Activated T-cell treated with anti-CD3 and anti-CD28 coated beads, Interleukin-2, amount 50 U/mL, for 4 hours (primary cell): Measurements from ENCODE around the gene JPH3. TPM values are rescaled to one million over a fixed set of nuclear protein-coding genes. Genes with fewer than 3 reads are reported as not detected.

Source experiments
- ATAC-seq, 2 donors: fragments of 200-7000 bp; cut with Tn5 transposase; one replicate each; pipeline ENCODE4 v1.10.0; 2021
- DNase-seq: peaks from one replicate; pipeline ENCODE4 v3.0.0-alpha.2; 2020
- H3K27me3 Mint-ChIP-seq: one replicate; pipeline ENCODE4 v1.8.0; 2021; ENCODE audit warnings: low read depth, mixed read lengths
- H3K36me3 Mint-ChIP-seq: one replicate; pipeline ENCODE4 v1.8.0; 2022; ENCODE audit warnings: mixed read lengths; ENCODE audit not compliant: insufficient read depth
- H3K4me1 Mint-ChIP-seq: one replicate; pipeline ENCODE4 v1.8.0; 2021; ENCODE audit warnings: low read depth, mixed read lengths
- H3K4me3 Mint-ChIP-seq: one replicate; pipeline ENCODE4 v1.8.0; 2021; ENCODE audit warnings: mild to moderate bottlenecking, moderate library complexity, mixed read lengths
- H3K9me3 Mint-ChIP-seq: one replicate; pipeline ENCODE4 v1.8.0; 2021; ENCODE audit warnings: mixed read lengths
- total RNA-seq, 3 donors: library from RNA; stranded (reverse); gene quantifications; one replicate each; pipeline ENCODE4 v1.2.1, GENCODE V29; 2021

Gene JPH3
- total RNA-seq, 3 donors from 2014 or later, result not detected

GRCh38 chr16:87621550-87621829 lies 19.2 kb downstream of the JPH3 start:
- H3K4me3 Mint-ChIP-seq, result no peak overlapping the region
- no peak for ATAC-seq
- H3K36me3 Mint-ChIP-seq, result no peaks in the 10 kb centered on the region
- DNase-seq, result no peak
- no peaks in the 10 kb centered on the region for H3K4me1 Mint-ChIP-seq
- H3K9me3 Mint-ChIP-seq, result no peaks in the 10 kb centered on the region
- peaks cover 20% of the 10 kb centered on the region for H3K27me3 Mint-ChIP-seq

GRCh38 chr16:87621976-87622713 lies 19.8 kb downstream of the JPH3 start:
- no peaks in the 10 kb centered on the region for H3K36me3 Mint-ChIP-seq
- no peaks in the 10 kb centered on the region for H3K4me1 Mint-ChIP-seq
- DNase-seq (no peak), ATAC-seq (no peak)
- H3K27me3 Mint-ChIP-seq, result peaks cover 20% of the 10 kb centered on the region
- no peak overlapping the region for H3K4me3 Mint-ChIP-seq
- no peaks in the 10 kb centered on the region for H3K9me3 Mint-ChIP-seq

- Mint-ChIP-seq H3K36me3 (no peaks in the 10 kb centered on the region), H3K27me3 (peaks cover 16% of the 10 kb centered on the region), H3K9me3 (no peaks in the 10 kb centered on the region), H3K4me3 (no peak overlapping the region), H3K4me1 (no peaks in the 10 kb centered on the region)
- no peak for ATAC-seq
- DNase-seq, result no peak
Measured at GRCh38 chr16:87622756-87623319, 20.5 kb downstream of the JPH3 start.

GRCh38 chr16:87625241-87625797 lies 23.0 kb downstream of the JPH3 start:
- Mint-ChIP-seq H3K4me1 (no peaks in the 10 kb centered on the region), H3K9me3 (no peaks in the 10 kb centered on the region), H3K36me3 (no peaks in the 10 kb centered on the region), H3K4me3 (no peak overlapping the region), H3K27me3 (peaks cover 13% of the 10 kb centered on the region)
- ATAC-seq, result no peak
- no peak for DNase-seq

- Mint-ChIP-seq H3K9me3 (peaks cover 6% of the 10 kb centered on the region), H3K27me3 (peaks cover 17% of the 10 kb centered on the region), H3K36me3 (no peaks in the 10 kb centered on the region), H3K4me1 (no peaks in the 10 kb centered on the region), H3K4me3 (no peak overlapping the region)
- no peak for DNase-seq
- ATAC-seq, result no peak
Measured at GRCh38 chr16:87626401-87626800, 24.1 kb downstream of the JPH3 start.

- Mint-ChIP-seq H3K4me1 (no peaks in the 10 kb centered on the region), H3K9me3 (peaks cover 6% of the 10 kb centered on the region), H3K27me3 (peaks cover 17% of the 10 kb centered on the region), H3K4me3 (no peak overlapping the region), H3K36me3 (no peaks in the 10 kb centered on the region)
- DNase-seq, result no peak
- no peak for ATAC-seq
Measured at GRCh38 chr16:87626905-87627304, 24.6 kb downstream of the JPH3 start.

GRCh38 chr16:87627542-87628245 lies 25.4 kb downstream of the JPH3 start:
- H3K9me3 Mint-ChIP-seq, result peaks cover 6% of the 10 kb centered on the region
- no peaks in the 10 kb centered on the region for H3K36me3 Mint-ChIP-seq
- H3K4me1 Mint-ChIP-seq, result no peaks in the 10 kb centered on the region
- ATAC-seq (no peak), DNase-seq (no peak)
- H3K4me3 Mint-ChIP-seq, result no peak overlapping the region
- H3K27me3 Mint-ChIP-seq, result peaks cover 18% of the 10 kb centered on the region

- no peak for DNase-seq
- Mint-ChIP-seq H3K4me3 (no peak overlapping the region), H3K4me1 (no peaks in the 10 kb centered on the region), H3K9me3 (peaks cover 6% of the 10 kb centered on the region), H3K27me3 (peaks cover 18% of the 10 kb centered on the region), H3K36me3 (no peaks in the 10 kb centered on the region)
- no peak for ATAC-seq
Measured at GRCh38 chr16:87628246-87628923, 26.1 kb downstream of the JPH3 start.

- ATAC-seq (no peak), DNase-seq (no peak)
- Mint-ChIP-seq H3K9me3 (peaks cover 6% of the 10 kb centered on the region), H3K4me3 (no peak overlapping the region), H3K4me1 (no peaks in the 10 kb centered on the region), H3K36me3 (no peaks in the 10 kb centered on the region), H3K27me3 (peaks cover 18% of the 10 kb centered on the region)
Measured at GRCh38 chr16:87628940-87629339, 26.6 kb downstream of the JPH3 start.

GRCh38 chr16:87631067-87631466 lies 28.8 kb downstream of the JPH3 start:
- Mint-ChIP-seq H3K4me3 (no peak overlapping the region), H3K9me3 (peaks cover 6% of the 10 kb centered on the region)

GRCh38 chr16:87634411-87634810 lies 32.1 kb downstream of the JPH3 start:
- Mint-ChIP-seq H3K4me1 (peaks cover 14% of the 10 kb centered on the region), H3K27me3 (peaks cover 15% of the 10 kb centered on the region), H3K4me3 (no peak overlapping the region), H3K9me3 (peaks cover 6% of the 10 kb centered on the region), H3K36me3 (no peaks in the 10 kb centered on the region)
- DNase-seq, result no peak
- ATAC-seq, result no peak

More at GRCh38 chr16:87631067-87631466, 28.8 kb downstream of the JPH3 start:
- H3K4me1 Mint-ChIP-seq, result peaks cover 10% of the 10 kb centered on the region
- H3K36me3 Mint-ChIP-seq, result no peaks in the 10 kb centered on the region
- ATAC-seq, result no peak
- DNase-seq, result no peak
- peaks cover 18% of the 10 kb centered on the region for H3K27me3 Mint-ChIP-seq

GRCh38 chr16:87635541-87636049 lies 33.3 kb downstream of the JPH3 start:
- DNase-seq, result peak; percentile 66
- Mint-ChIP-seq H3K9me3 (peaks cover 6% of the 10 kb centered on the region), H3K4me1 (peaks cover 14% of the 10 kb centered on the region), H3K36me3 (no peaks in the 10 kb centered on the region), H3K27me3 (peaks cover 9% of the 10 kb centered on the region), H3K4me3 (peak overlapping the region; percentile 80)
- ATAC-seq, result peak; percentile 78 to 80

- H3K4me3 Mint-ChIP-seq, result peak overlapping the region; percentile 80
- peak; percentile 90 to 92 for ATAC-seq
- H3K4me1 Mint-ChIP-seq, result peaks cover 14% of the 10 kb centered on the region
- H3K27me3 Mint-ChIP-seq, result peaks cover 3% of the 10 kb centered on the region
- peaks cover 1% of the 10 kb centered on the region for H3K9me3 Mint-ChIP-seq
- DNase-seq, result peak; percentile 80
- no peaks in the 10 kb centered on the region for H3K36me3 Mint-ChIP-seq
Measured at GRCh38 chr16:87636050-87636684, 33.9 kb downstream of the JPH3 start.

GRCh38 chr16:87636741-87637140 lies 34.4 kb downstream of the JPH3 start:
- no peak overlapping the region for H3K4me3 Mint-ChIP-seq
- DNase-seq (no peak), ATAC-seq (peak in 1 of 2 donors; percentile 4)
- peaks cover 3% of the 10 kb centered on the region for H3K27me3 Mint-ChIP-seq
- H3K4me1 Mint-ChIP-seq, result peaks cover 14% of the 10 kb centered on the region
- H3K9me3 Mint-ChIP-seq, result no peaks in the 10 kb centered on the region
- H3K36me3 Mint-ChIP-seq, result no peaks in the 10 kb centered on the region
